LNCAP (cell line): Measurements from ENCODE around the gene VPS13C.

ENCODE experiments used
- CTCF ChIP-seq: fragments of 450-650 bp; IDR thresholded peaks from 2 replicates; pipeline ENCODE4 v1.5.1; 2017; ENCODE audit warnings: mild to moderate bottlenecking

Gene VPS13C

GRCh38 chr15:62026487-62027262, 33.6 kb downstream of the VPS13C start:
- TF ChIP-seq CTCF: no peak

DNA sequence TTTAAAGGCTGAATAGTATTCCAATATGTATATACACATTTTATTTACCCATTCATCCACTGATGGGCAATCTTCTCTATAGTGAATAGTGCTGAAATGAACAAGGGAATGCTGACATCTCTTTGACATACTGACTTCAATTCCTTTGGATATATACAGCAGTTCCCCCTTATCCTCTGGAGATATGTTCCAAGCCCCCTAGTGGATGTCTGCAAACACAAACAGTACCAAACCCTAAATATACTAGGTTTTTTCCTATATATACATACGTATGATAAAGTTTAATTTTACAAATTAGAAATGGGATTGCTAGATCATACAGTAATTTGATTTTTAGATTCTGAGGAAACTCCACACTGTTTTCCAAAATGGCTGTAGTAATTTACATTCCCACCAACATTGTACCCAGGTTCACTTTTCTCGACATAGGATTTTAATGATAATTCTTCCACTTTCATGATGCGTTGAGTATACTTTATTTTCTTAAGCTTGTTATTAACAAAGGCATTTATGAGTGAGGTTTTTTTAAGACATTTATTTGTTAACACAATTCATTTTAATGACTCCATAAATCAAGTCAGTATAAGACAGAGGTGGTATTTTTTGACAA, 38.2 kb downstream of the VPS13C start:
- peak; percentile 52 for TF ChIP-seq CTCF

DNA sequence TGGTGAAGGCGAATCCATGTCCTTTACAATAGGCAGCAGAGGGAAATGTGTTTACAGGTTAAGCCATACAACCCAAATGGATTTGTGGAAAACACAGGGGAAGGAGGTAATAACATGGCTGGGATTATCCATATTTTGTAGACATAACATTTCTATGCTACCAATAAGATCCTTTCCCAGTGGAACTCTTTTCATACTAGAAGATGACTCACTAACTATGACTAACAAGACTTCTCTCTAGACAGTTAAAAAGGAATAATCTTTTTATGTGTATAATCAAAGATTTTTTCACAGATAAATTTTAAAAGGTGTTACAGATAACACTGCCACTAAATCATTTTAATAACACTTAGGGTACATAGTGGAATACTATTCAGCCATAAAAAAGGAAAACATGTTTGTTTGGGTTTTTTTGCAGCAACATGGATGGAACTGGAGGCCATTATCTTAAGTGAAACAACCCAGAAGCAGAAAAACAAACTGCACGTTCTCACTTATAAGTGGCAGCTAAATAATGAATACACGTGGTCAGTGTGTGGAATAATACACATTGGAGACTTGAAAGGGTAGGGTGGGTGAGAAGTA, 39.6 kb downstream of the VPS13C start:
- TF ChIP-seq CTCF: no peak

- no peak for TF ChIP-seq CTCF
Measured at GRCh38 chr15:61997786-61998185, 62.5 kb downstream of the VPS13C start.

DNA sequence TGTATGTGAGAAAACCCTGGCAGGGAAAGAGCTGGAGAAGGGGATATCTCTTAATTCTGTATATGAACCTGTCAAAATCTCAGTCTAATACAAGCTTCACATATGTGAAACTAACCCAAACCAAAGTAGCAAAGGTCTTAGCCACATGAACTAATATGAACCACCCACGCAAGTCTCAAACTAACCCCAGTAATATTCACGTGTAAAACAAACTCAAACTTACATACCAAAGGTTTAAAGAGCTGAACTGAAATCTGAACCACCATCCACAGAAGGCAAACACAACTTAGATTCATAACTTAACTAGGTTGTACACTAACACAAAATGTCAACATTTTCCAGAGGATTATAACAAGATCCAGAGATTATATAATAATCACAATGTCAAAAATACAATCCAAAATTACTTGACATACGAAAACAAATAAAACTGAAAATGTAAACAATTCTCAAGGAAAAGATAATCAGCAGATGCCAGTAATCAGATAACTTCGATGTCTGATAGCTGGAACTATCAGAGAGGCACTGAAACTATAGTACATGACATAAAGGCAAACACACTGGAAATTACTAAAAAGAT, 64.1 kb downstream of the VPS13C start:
- TF ChIP-seq CTCF: no peak

DNA sequence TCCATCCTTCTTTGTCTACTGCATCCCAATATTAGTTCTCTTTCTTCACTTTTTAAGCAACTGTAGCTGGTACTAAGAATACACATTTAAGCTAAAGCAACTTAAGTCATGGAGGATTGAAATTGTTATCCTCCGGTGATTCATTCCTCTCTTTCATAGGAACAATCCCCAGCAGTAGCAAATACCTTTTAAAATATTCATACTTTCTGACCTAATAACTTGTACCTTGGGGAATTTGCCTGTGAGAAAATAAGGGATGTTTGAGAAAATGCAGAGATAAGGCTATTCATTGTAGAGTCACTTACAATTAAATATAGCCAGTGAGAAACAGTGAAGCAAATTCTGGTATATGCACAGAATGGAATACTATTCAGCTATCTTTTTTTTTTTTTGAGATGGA, 66.0 kb downstream of the VPS13C start:
- no peak for TF ChIP-seq CTCF

DNA sequence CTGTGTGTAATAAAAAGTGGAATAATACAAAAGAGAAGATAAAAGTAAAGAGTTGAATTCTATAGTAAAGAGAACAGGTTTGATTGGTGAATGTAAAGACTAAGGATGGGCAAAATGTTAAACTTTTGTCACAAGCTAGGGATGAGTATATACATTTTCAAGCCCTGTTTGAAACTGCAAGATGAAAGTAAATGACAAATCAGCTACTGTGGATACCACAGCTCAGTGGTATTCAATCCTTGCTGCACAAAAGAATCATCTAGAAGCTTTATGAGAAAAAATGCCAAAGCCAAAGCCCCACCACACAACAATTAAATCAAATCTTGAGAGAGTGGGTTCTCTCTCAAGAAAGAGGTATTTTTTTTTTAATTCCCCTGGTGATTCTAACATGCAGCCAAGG, 67.7 kb downstream of the VPS13C start:
- no peak for TF ChIP-seq CTCF
